ENCODE data around the gene TTC9B.

GRCh38 chr19:40220674-40221073 is 2.5 kb upstream of the TTC9B start:
- TF ChIP-seq POLR2A (IDR thresholded peaks at IDR 0.05) (no peak), CTCF (IDR thresholded peaks at IDR 0.05) (no peak)
